Natural killer cell (primary cell): ENCODE data around the gene ZPBP. TPM values are rescaled to one million over a fixed set of nuclear protein-coding genes. Genes with fewer than 3 reads are reported as not detected.

Experiments
- ATAC-seq, 3 donors: fragments of 150-1000 bp in 2 of 3; fragments of 200-7000 bp in 1 of 3; cut with Tn5 transposase; 1 replicate in 1 of 3; 2 replicates in 2 of 3; pipeline ENCODE4 v1.10.0; 2021; ENCODE audit warnings: mild to moderate bottlenecking in 2 of 3, moderate library complexity in 2 of 3
- DNase-seq, 2 donors: peaks; one replicate each; pipeline versions ENCODE4 v3.0.0 to v3.0.0-alpha.2; 2013 to 2021; ENCODE audit warnings: mixed read lengths in 1 of 2
- H3K27ac ChIP-seq: one replicate; pipeline ENCODE4 v1.5.1; 2013; ENCODE audit warnings: mild to moderate bottlenecking, low read length
- H3K27me3 ChIP-seq: one replicate; pipeline ENCODE4 v1.6.1; 2013; ENCODE audit warnings: low read length; ENCODE audit not compliant: control insufficient read depth, insufficient read depth
- H3K36me3 ChIP-seq: one replicate; pipeline ENCODE4 v1.6.1; 2013; ENCODE audit warnings: low read length; ENCODE audit not compliant: control insufficient read depth, insufficient read depth
- H3K4me1 ChIP-seq: one replicate; pipeline ENCODE4 v1.6.1; 2013; ENCODE audit warnings: low read length; ENCODE audit not compliant: control insufficient read depth, insufficient read depth
- H3K4me3 ChIP-seq: one replicate; pipeline ENCODE4 v1.5.1; 2013; ENCODE audit warnings: low read length
- H3K9me3 ChIP-seq: one replicate; pipeline ENCODE4 v1.6.1; 2013; ENCODE audit warnings: low read length; ENCODE audit not compliant: control insufficient read depth, insufficient read depth
- H3K27ac Mint-ChIP-seq, 2 donors: one replicate each; pipeline ENCODE4 v1.8.0; 2022; ENCODE audit warnings: mild to moderate bottlenecking in 2 of 2, mixed read lengths in 2 of 2, moderate library complexity in 1 of 2
- H3K27me3 Mint-ChIP-seq, 2 donors: one replicate each; pipeline ENCODE4 v1.8.0; 2022; ENCODE audit warnings: low read depth in 2 of 2, mixed read lengths in 2 of 2
- H3K36me3 Mint-ChIP-seq: one replicate; pipeline ENCODE4 v1.8.0; 2022; ENCODE audit warnings: mixed read lengths
- H3K4me1 Mint-ChIP-seq, 2 donors: one replicate each; pipeline ENCODE4 v1.8.0; 2022; ENCODE audit warnings: mixed read lengths in 2 of 2
- H3K4me3 Mint-ChIP-seq: one replicate; pipeline ENCODE4 v1.8.0; 2022; ENCODE audit warnings: mild to moderate bottlenecking, moderate library complexity, mixed read lengths
- H3K9me3 Mint-ChIP-seq, 2 donors: one replicate each; pipeline ENCODE4 v1.8.0; 2022; ENCODE audit warnings: mixed read lengths in 2 of 2
- CTCF ChIP-seq: fragments of 200-600 bp; IDR thresholded peaks from one replicate; pipeline ENCODE4 v1.8.0; 2022; ENCODE audit warnings: antibody characterized with exemption
- WGBS: methylation state at CpG from one replicate; pipeline ENCODE4 v1.1.7; 2013; ENCODE audit warnings: missing lambda C conversion rate; ENCODE audit not compliant: insufficient coverage; 5-methylcytosine and 5-hydroxymethylcytosine counted together
- intact Hi-C: fragments of 100-400 bp; cut with micrococcal nuclease; formaldehyde crosslinking; loops from one replicate; pipeline ENCODE4 v1.14.2; 2022
- total RNA-seq, 4 donors: library from RNA; stranded (reverse); fragments of 120-200 nt in 1 of 4; gene quantifications; one replicate each; pipeline versions ENCODE4 v1.2.3 to v1.2.4, GENCODE V29; 2013 to 2022

ZPBP gene
- total RNA-seq, 3 donors from 2014 or later (not counting 1 experiment from before 2014, with no cell fraction given), result not detected

- Histone ChIP-seq H3K4me1 (no peaks in the 10 kb centered on the region), H3K27ac (no peak overlapping the region), H3K36me3 (no peaks in the 10 kb centered on the region), H3K4me3 (no peak overlapping the region), H3K9me3 (no peaks in the 10 kb centered on the region), H3K27me3 (peaks cover 3% of the 10 kb centered on the region)
- Mint-ChIP-seq H3K4me1 (no peaks in the 10 kb centered on the region), H3K9me3 (no peaks in the 10 kb centered on the region), H3K36me3 (no peaks in the 10 kb centered on the region), H3K4me3 (no peak overlapping the region), H3K27ac (no peak overlapping the region), H3K27me3 (peaks cover 9 to 14% of the 10 kb centered on the region in 2 donors)
- no peak for TF ChIP-seq CTCF
- DNase-seq, result no peak
- intact Hi-C loops, result no loop called here
- WGBS, result no CpG with 5 or more reads among the region's 2 CpGs
- ATAC-seq, result no peak
These were observed 56.0 kb downstream of the ZPBP start for GRCh38 chr7:50037086-50037485.

- Histone ChIP-seq H3K4me3 (no peak overlapping the region), H3K27me3 (no peaks in the 10 kb centered on the region), H3K27ac (no peak overlapping the region), H3K4me1 (no peaks in the 10 kb centered on the region), H3K36me3 (no peaks in the 10 kb centered on the region), H3K9me3 (no peaks in the 10 kb centered on the region)
- H3K9me3 Mint-ChIP-seq, result peaks cover 0 to 2% of the 10 kb centered on the region in 2 donors
- no peak for TF ChIP-seq CTCF
- no peak overlapping the region for H3K4me3 Mint-ChIP-seq
- H3K4me1 Mint-ChIP-seq, result no peaks in the 10 kb centered on the region
- peaks cover 14 to 48% of the 10 kb centered on the region in 2 donors for H3K27me3 Mint-ChIP-seq
- intact Hi-C loops, result no loop called here
- ATAC-seq (no peak), DNase-seq (no peak)
- no peaks in the 10 kb centered on the region for H3K36me3 Mint-ChIP-seq
- WGBS, result no CpG with 5 or more reads among the region's 4 CpGs
- H3K27ac Mint-ChIP-seq, result no peak overlapping the region
These were observed 70.1 kb downstream of the ZPBP start for GRCh38 chr7:50022991-50023390.

- no peak for DNase-seq
These were observed 70.6 kb downstream of the ZPBP start for GRCh38 chr7:50022451-50022850.

More at GRCh38 chr7:50022451-50022850, 70.6 kb downstream of the ZPBP start:
- ATAC-seq, result no peak
- Histone ChIP-seq H3K36me3 (no peaks in the 10 kb centered on the region), H3K27me3 (no peaks in the 10 kb centered on the region), H3K27ac (no peak overlapping the region), H3K4me1 (no peaks in the 10 kb centered on the region), H3K9me3 (no peaks in the 10 kb centered on the region), H3K4me3 (no peak overlapping the region)
- Mint-ChIP-seq H3K27ac (no peak overlapping the region), H3K4me3 (no peak overlapping the region), H3K27me3 (peaks cover 14 to 45% of the 10 kb centered on the region in 2 donors), H3K9me3 (peaks cover 0 to 2% of the 10 kb centered on the region in 2 donors), H3K36me3 (no peaks in the 10 kb centered on the region), H3K4me1 (no peaks in the 10 kb centered on the region)
- 100% methylated on average over 2 of the region's 3 CpGs for whole genome bisulfite sequencing
- TF ChIP-seq CTCF, result no peak
- intact Hi-C loops, result no loop called here
